Measurements from ENCODE around the gene TLE4.

The TLE4 gene

DNA sequence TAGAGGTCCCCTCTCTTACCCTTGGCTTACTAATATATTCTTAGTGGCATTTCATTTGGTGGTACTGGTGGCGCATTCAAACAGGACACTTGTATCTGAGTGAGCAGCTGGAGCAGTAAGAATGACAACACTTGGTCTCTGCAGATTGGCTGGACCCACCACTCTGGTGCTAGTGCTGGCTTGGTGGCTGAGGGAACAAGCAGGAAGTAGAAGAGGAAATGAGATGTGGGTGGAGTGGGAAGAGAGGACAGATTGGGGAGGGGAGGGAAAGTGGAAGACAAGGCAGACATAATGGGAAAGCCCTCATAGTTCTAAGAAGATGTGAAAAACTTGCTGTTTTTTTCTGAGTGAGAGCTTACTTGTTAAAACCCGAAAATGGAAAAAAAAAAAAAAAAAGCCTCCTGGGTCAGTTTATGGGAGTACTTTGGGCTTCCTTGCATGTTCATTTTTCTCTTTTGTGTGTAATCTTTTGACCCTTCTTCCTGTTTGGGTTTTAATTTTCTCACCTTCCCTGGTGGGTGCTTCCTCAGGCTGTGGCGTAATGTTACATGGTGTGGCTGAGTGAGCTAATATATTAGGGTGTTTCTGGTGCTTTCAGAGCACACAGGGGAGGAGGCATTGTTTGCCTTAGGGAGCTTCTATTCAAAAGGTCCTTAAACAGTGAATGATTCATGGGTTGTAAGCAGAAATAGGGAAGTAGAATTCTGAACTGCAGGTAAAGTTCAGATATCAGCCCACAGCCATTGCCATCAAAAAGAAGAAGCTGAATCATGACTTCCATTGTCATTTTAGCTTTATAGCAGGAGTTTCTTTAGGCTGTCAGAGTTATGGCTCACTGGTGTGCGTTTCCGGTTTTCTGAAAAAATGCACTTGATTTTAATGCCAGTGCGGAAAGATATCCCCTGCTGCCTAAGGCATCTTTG is 52.3 kb downstream of the TLE4 start:
- TF ChIP-seq, protein P1, sequence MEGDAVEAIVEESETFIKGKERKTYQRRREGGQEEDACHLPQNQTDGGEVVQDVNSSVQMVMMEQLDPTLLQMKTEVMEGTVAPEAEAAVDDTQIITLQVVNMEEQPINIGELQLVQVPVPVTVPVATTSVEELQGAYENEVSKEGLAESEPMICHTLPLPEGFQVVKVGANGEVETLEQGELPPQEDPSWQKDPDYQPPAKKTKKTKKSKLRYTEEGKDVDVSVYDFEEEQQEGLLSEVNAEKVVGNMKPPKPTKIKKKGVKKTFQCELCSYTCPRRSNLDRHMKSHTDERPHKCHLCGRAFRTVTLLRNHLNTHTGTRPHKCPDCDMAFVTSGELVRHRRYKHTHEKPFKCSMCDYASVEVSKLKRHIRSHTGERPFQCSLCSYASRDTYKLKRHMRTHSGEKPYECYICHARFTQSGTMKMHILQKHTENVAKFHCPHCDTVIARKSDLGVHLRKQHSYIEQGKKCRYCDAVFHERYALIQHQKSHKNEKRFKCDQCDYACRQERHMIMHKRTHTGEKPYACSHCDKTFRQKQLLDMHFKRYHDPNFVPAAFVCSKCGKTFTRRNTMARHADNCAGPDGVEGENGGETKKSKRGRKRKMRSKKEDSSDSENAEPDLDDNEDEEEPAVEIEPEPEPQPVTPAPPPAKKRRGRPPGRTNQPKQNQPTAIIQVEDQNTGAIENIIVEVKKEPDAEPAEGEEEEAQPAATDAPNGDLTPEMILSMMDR (IDR thresholded peaks at IDR 0.05; ENCODE audit: insufficient read depth, missing control alignments), result no peak
- DNase-seq (ENCODE audit: insufficient read length, low spot score) (no peak), FAIRE-seq (no peak)

DNA sequence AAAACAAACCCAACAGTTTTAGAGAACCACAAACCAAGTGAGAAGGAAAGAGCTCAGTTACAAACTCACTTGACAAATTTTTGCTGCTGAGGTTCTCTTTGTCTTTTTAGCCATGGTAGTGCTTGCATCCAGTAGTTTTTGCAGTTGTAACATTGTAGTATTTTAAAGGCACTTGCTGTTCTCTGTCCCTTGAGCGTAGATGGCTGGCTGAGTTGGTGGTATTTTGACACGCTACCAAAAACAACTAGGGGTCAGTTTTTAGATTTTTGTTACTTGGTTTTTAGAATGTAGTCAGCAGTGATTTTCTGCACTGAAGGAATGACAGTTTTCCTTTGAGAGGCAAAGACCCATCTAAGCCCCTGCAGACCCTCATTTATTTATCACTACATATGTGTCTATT is 58.0 kb downstream of the TLE4 start:
- TF ChIP-seq, protein P1 (IDR thresholded peaks at IDR 0.05; ENCODE audit: insufficient read depth, missing control alignments), result no peak
- no peak for FAIRE-seq
- no peak for DNase-seq (ENCODE audit: insufficient read length, low spot score)

DNA sequence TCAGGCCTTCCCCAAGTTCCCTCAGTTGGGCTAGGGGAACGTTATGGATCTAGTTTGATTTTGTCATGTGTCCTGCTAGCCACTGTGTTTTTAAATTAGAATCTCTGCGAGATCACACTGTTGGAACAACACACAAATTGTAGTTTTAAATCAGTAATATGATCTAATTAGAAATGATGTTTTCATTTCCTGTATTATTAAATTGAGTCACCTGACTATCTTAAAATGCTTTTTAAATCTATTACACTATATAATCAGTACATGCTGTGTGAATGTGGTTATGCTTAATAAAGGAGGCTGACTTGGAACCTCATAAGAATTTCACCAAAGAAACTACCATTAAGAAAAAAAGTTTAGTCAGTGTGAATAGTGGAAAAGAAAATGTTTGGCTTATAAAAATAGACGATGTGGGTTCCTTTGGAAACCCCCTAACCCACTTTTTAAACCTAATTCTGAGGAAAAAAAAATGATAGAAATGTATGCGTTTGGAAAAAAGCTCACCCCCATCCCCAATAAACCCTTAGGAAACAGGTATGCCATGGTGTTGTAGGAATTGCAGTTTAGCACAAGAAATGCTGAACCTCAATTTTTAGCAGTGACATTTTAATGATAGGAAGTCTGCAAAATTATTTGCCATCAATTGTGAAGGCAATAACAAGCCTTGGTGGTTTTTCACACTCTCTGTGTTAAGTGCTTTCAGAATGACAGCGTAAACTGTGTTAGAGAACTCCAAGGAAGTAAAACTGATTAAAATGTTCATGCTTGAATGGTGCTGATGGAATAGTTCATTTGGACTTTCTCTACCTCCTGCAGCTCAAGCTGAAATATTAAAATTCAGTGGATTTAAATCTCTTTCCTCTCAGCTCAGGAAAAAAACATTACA is 59.0 kb downstream of the TLE4 start:
- DNase-seq (ENCODE audit: insufficient read length, low spot score) (no peak), FAIRE-seq (no peak)
- TF ChIP-seq, protein P1 (IDR thresholded peaks at IDR 0.05; ENCODE audit: insufficient read depth, missing control alignments), result no peak

DNA sequence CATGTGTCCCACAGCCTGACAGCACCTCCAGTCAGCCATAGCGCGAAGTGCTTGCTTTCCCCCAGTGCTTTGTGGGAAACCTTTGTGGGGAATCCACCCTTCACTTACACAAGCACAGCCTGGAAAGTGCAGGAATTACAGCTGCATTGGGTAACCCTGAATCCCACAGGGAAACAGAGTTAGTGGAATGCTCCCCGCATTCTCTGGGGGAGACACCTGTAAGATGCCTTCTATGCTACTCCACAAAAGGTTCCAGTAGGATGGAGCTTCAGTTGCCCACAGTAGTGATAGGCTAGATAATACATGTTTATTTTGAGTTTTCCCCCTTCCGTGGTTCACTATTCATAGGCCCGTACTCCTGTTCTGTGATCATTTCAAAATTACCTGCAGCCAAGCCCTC is 60.3 kb downstream of the TLE4 start:
- FAIRE-seq, result no peak
- no peak for DNase-seq (ENCODE audit: insufficient read length, low spot score)
- TF ChIP-seq, protein P1 (IDR thresholded peaks at IDR 0.05; ENCODE audit: insufficient read depth, missing control alignments), result no peak

DNA sequence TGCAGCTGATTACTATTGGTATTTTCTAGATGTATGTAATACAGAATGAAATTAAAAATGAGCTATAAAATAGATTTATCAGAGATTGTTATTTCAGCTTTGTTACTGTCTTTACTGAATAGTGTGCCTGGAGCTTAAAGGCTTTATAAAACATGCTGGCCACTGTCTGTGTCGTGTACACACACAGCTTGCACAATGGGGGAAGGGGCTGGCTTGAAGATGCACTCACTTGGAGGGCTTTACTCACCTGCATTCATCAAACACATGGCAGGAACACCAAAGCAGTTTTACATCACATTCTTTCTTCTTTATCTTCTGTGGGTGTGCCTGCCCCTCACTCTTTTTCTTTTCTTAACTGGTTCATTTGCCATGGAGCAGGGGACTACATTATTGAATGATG is 60.9 kb downstream of the TLE4 start:
- TF ChIP-seq, protein P1 (IDR thresholded peaks at IDR 0.05; ENCODE audit: insufficient read depth, missing control alignments), result no peak
- DNase-seq (ENCODE audit: insufficient read length, low spot score) (no peak), FAIRE-seq (no peak)

DNA sequence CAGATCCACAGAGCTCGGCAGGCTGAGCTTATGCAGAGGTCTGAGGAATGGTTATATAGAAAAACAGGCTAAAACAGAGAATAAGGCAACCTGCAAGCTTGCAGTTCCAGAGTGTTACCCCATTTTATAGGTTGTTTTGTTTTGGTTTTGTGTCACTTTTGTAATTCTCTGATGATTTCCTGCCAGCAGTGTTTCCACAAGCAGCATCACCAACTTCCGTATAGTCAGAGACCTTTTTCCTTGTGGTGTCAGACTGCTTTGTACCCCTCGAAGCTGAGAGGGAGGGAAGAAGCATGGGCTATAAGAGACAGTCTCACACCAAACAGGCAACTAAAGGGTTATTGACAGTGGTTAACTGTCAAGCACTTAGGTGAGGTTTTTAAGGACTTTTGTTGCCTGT is 61.8 kb downstream of the TLE4 start:
- DNase-seq (ENCODE audit: insufficient read length, low spot score), result no peak
- FAIRE-seq, result no peak
- TF ChIP-seq, protein P1 (IDR thresholded peaks at IDR 0.05; ENCODE audit: insufficient read depth, missing control alignments), result no peak

All from D721Med (cell line).